Progenitor cell of endocrine pancreas (in vitro differentiated cells): ENCODE measurements around the gene PYGO2. TPM values are rescaled to one million over a fixed set of nuclear protein-coding genes. Genes with fewer than 3 reads are reported as not detected.

Source experiments
- DNase-seq: peaks from one replicate; pipeline ENCODE4 v3.0.0; 2021; ENCODE audit warnings: low spot score; ENCODE audit not compliant: unreplicated experiment
- H3K27ac Mint-ChIP-seq: 2 replicates; pipeline ENCODE4 v1.8.0; 2021; ENCODE audit warnings: mild to moderate bottlenecking, moderate library complexity, mixed read lengths
- H3K27me3 Mint-ChIP-seq: 2 replicates; pipeline ENCODE4 v1.8.0; 2021; ENCODE audit warnings: mixed read lengths
- H3K36me3 Mint-ChIP-seq: 2 replicates; pipeline ENCODE4 v1.8.0; 2022; ENCODE audit warnings: mixed read lengths; ENCODE audit not compliant: insufficient read depth
- H3K4me1 Mint-ChIP-seq: 2 replicates; pipeline ENCODE4 v1.8.0; 2021; ENCODE audit warnings: low read depth, mixed read lengths
- H3K4me3 Mint-ChIP-seq: 2 replicates; pipeline ENCODE4 v1.8.0; 2021; ENCODE audit warnings: low read depth, mild to moderate bottlenecking, moderate library complexity, mixed read lengths
- H3K9me3 Mint-ChIP-seq: 2 replicates; pipeline ENCODE4 v1.8.0; 2021; ENCODE audit warnings: low read depth, mixed read lengths
- long read RNA-seq: library from polyadenylated mRNA; unstranded; transcript quantifications from one replicate; pipeline ENCODE4 v2.0.0, GENCODE V29; 2020
- total RNA-seq: library from RNA; stranded (reverse); gene quantifications from 2 replicates; pipeline ENCODE4 v1.2.1, GENCODE V29; 2021
- TF ChIP-seq, protein P1 (sequence below): fragments of 200-600 bp; sonication (generic); IDR thresholded peaks from one replicate; pipeline ENCODE4 v1.5.0; 2021; ENCODE audit warnings: antibody characterized with exemption, mild to moderate bottlenecking; ENCODE audit not compliant: unreplicated experiment

The PYGO2 gene
- 49.1 and 52.7 TPM in 2 replicates for total RNA-seq
- long read RNA-seq, partial matches to known transcripts: 0 of 3 reads
- long read RNA-seq, other reads (novel, unspliced or antisense): 3 of 3 reads

DNA sequence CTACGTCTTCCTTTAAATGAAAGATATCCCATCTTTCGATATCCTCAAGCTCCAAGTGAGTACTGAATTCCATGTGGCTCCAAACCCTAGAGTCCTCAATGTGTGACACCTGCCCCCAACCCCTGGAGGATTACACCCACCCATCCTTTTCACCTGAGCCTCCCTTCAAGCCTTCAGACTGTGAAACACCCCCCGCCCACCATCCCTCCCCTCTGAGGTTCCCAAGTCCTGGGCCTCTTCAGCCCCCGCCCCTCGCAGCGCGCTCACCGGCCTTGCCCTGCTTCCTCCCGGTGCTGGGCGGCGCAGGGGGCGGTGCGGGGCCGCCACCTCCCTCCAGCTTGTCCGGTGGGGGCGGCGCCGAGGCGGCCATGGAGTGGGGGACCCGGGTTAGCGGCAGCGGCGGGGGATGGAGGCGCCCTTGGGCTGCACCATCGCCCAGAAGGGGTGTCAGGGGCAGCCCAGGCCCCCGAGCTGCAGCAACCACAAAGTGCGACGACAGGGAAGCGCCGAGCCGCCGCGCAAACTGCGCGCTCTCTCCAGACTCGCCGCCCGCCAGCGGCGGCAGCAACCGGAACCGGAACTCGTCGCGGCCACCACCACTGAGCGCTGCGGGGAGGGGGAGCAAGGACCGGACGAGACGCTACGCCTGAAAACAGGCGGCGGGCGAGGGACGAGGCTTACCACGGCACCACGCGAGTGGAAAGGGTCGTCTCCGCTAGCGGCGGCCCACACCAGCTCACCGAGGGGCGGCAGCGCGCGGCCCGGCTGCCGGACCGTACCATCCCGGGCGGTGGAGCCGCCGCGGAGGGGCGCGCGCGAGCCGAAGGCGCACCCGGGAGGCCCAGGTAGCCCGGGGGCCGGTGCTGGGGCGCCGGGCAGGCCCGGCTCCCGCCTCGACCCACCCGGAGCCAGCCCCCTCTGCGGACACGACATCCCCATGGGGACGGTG, at the start of gene PYGO2:
TSS of gene PYGO2 (minus strand) at position 576 of the 949 bp plus-strand sequence. CDS start at position 370, 206 bp downstream.
- TF ChIP-seq, protein P1, sequence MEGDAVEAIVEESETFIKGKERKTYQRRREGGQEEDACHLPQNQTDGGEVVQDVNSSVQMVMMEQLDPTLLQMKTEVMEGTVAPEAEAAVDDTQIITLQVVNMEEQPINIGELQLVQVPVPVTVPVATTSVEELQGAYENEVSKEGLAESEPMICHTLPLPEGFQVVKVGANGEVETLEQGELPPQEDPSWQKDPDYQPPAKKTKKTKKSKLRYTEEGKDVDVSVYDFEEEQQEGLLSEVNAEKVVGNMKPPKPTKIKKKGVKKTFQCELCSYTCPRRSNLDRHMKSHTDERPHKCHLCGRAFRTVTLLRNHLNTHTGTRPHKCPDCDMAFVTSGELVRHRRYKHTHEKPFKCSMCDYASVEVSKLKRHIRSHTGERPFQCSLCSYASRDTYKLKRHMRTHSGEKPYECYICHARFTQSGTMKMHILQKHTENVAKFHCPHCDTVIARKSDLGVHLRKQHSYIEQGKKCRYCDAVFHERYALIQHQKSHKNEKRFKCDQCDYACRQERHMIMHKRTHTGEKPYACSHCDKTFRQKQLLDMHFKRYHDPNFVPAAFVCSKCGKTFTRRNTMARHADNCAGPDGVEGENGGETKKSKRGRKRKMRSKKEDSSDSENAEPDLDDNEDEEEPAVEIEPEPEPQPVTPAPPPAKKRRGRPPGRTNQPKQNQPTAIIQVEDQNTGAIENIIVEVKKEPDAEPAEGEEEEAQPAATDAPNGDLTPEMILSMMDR: peak; percentile 65
- Mint-ChIP-seq H3K27ac (peak within 1 kb of the TSS; percentile 97), H3K4me3 (peak within 1 kb of the TSS; percentile 92), H3K4me1 (peaks cover 24% of the 10 kb centered on the region), H3K36me3 (peaks cover 6% of the 10 kb centered on the region), H3K27me3 (no peaks in the 10 kb centered on the region), H3K9me3 (no peaks in the 10 kb centered on the region)
- peak; percentile 56 for DNase-seq

- no peak overlapping the region for H3K27ac Mint-ChIP-seq
- TF ChIP-seq, protein P1: no peak
- no peak for DNase-seq
- peaks cover 3% of the 10 kb centered on the region for H3K36me3 Mint-ChIP-seq
- peaks cover 6% of the 10 kb centered on the region for H3K4me1 Mint-ChIP-seq
- H3K27me3 Mint-ChIP-seq: no peaks in the 10 kb centered on the region
- H3K4me3 Mint-ChIP-seq: no peak overlapping the region
- no peaks in the 10 kb centered on the region for H3K9me3 Mint-ChIP-seq
Observed at GRCh38 chr1:155011004-155011416, 49.4 kb upstream of the PYGO2 start.

- H3K27ac Mint-ChIP-seq: no peak overlapping the region
- DNase-seq: no peak
- H3K4me1 Mint-ChIP-seq: peaks cover 6% of the 10 kb centered on the region
- H3K9me3 Mint-ChIP-seq: no peaks in the 10 kb centered on the region
- H3K27me3 Mint-ChIP-seq: no peaks in the 10 kb centered on the region
- TF ChIP-seq, protein P1: no peak
- no peak overlapping the region for H3K4me3 Mint-ChIP-seq
- H3K36me3 Mint-ChIP-seq: no peaks in the 10 kb centered on the region
Observed at GRCh38 chr1:155010211-155010918, 48.8 kb upstream of the PYGO2 start.

- peaks cover 6% of the 10 kb centered on the region for H3K4me1 Mint-ChIP-seq
- H3K9me3 Mint-ChIP-seq: no peaks in the 10 kb centered on the region
- DNase-seq: no peak
- no peak overlapping the region for H3K27ac Mint-ChIP-seq
- TF ChIP-seq, protein P1: no peak
- no peaks in the 10 kb centered on the region for H3K36me3 Mint-ChIP-seq
- no peak overlapping the region for H3K4me3 Mint-ChIP-seq
- H3K27me3 Mint-ChIP-seq: no peaks in the 10 kb centered on the region
Observed at GRCh38 chr1:155009742-155010141, 48.2 kb upstream of the PYGO2 start.

DNA sequence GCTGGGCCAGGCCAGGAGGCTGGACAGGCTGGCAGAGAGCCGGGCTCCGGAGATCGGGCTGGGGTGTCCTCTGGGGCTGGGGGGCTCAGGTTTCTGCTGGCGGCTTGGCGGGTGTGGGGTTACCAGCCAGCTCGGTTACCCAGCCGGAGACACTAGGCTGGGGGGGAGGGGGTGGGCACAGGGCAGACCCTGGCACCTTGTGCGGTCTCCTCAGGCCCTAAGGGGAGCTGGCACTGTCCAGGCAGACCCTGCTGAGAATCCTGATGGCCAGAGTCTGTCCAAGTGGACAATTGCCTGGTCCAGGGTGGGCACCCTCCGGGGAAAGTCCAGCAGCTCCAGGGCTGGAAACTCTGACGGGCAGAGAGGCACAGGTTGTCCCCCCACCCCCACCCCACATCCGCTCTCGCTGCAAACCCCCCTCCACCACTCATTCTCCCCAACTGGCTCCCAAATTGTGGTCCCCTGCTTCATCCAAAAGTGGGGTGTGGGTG, 47.7 kb upstream of the PYGO2 start:
- H3K27ac Mint-ChIP-seq: peak overlapping the region; percentile 41
- no peaks in the 10 kb centered on the region for H3K36me3 Mint-ChIP-seq
- TF ChIP-seq, protein P1: no peak
- DNase-seq: no peak
- no peaks in the 10 kb centered on the region for H3K27me3 Mint-ChIP-seq
- H3K9me3 Mint-ChIP-seq: no peaks in the 10 kb centered on the region
- H3K4me3 Mint-ChIP-seq: no peak overlapping the region
- peaks cover 10% of the 10 kb centered on the region for H3K4me1 Mint-ChIP-seq
